GM23338 (cell line): ENCODE measurements around the gene RNF187. TPM values are rescaled to one million over a fixed set of nuclear protein-coding genes. Genes with fewer than 3 reads are reported as not detected.

Source experiments
- ATAC-seq: fragments of 200-7000 bp; cut with Tn5 transposase; 3 replicates; pipeline ENCODE4 v1.9.1; 2020
- DNase-seq: peaks from one replicate; pipeline ENCODE4 v3.0.0-alpha.2; 2015; ENCODE audit warnings: low spot score
- H2AFZ ChIP-seq: fragments of 200-600 bp; sonication (generic); 2 replicates; pipeline ENCODE4 v1.8.0; 2016; ENCODE audit warnings: antibody characterized with exemption, mild to moderate bottlenecking, moderate library complexity
- H3F3A ChIP-seq: fragments of 200-600 bp; sonication (generic); replicated peaks from 2 replicates; pipeline ENCODE4 v1.8.0; 2017; ENCODE audit warnings: antibody characterized with exemption, mixed run types, low read depth
- H3K27ac ChIP-seq: fragments of 200-600 bp; sonication (generic); 2 replicates; pipeline ENCODE4 v1.6.1; 2016; ENCODE audit warnings: low read depth
- H3K27me3 ChIP-seq: fragments of 200-600 bp; sonication (generic); 2 replicates; pipeline ENCODE4 v1.8.0; 2016; ENCODE audit warnings: mild to moderate bottlenecking, mixed run types, moderate library complexity; ENCODE audit not compliant: insufficient read depth
- H3K36me3 ChIP-seq: fragments of 200-600 bp; sonication (generic); 2 replicates; pipeline ENCODE4 v1.8.0; 2016; ENCODE audit warnings: mild to moderate bottlenecking; ENCODE audit not compliant: insufficient read depth
- H3K4me1 ChIP-seq: fragments of 200-600 bp; sonication (generic); 2 replicates; pipeline ENCODE4 v1.8.0; 2016; ENCODE audit warnings: mild to moderate bottlenecking, moderate library complexity; ENCODE audit not compliant: insufficient read depth
- H3K4me2 ChIP-seq: fragments of 200-600 bp; sonication (generic); 2 replicates; pipeline ENCODE4 v1.7.1; 2017; ENCODE audit warnings: mixed run types
- H3K4me3 ChIP-seq: fragments of 200-600 bp; sonication (generic); 2 replicates; pipeline ENCODE4 v1.6.1; 2016; ENCODE audit warnings: mixed run types
- H3K79me2 ChIP-seq: fragments of 200-600 bp; sonication (generic); replicated peaks from 2 replicates; pipeline ENCODE4 v1.8.0; 2017; ENCODE audit warnings: mild to moderate bottlenecking; ENCODE audit not compliant: insufficient read depth
- H3K9me2 ChIP-seq: fragments of 200-600 bp; sonication (generic); 2 replicates; pipeline ENCODE4 v1.8.0; 2017; ENCODE audit not compliant: insufficient read depth
- H4K20me1 ChIP-seq: fragments of 200-600 bp; sonication (generic); replicated peaks from 2 replicates; pipeline ENCODE4 v1.8.0; 2017; ENCODE audit warnings: mild to moderate bottlenecking; ENCODE audit not compliant: insufficient read depth
- H3K27ac Mint-ChIP-seq: 2 replicates; pipeline ENCODE4 v1.8.0; 2020; ENCODE audit warnings: inconsistent platforms, mild to moderate bottlenecking, moderate library complexity, mixed read lengths
- H3K27me3 Mint-ChIP-seq: 3 replicates; pipeline ENCODE4 v1.8.0; 2022; ENCODE audit warnings: low read depth, mild to moderate bottlenecking, moderate library complexity, mixed read lengths, inconsistent platforms; ENCODE audit not compliant: insufficient read depth, poor library complexity
- H3K36me3 Mint-ChIP-seq: 3 replicates; pipeline ENCODE4 v1.8.0; 2021; ENCODE audit warnings: low read depth, mild to moderate bottlenecking, inconsistent platforms, moderate library complexity, mixed read lengths
- H3K4me1 Mint-ChIP-seq: 3 replicates; pipeline ENCODE4 v1.8.0; 2020; ENCODE audit warnings: mild to moderate bottlenecking, inconsistent platforms, mixed read lengths
- H3K4me3 Mint-ChIP-seq: 3 replicates; pipeline ENCODE4 v1.8.0; 2021; ENCODE audit warnings: moderate library complexity, mild to moderate bottlenecking, inconsistent platforms, mixed read lengths
- H3K9me3 Mint-ChIP-seq: 3 replicates; pipeline ENCODE4 v1.8.0; 2020; ENCODE audit warnings: moderate library complexity, mild to moderate bottlenecking, inconsistent platforms, mixed read lengths
- CREB1 ChIP-seq: fragments of 250-450 bp; sonication (Bioruptor Pico); IDR thresholded peaks from 2 replicates; pipeline ENCODE4 v1.5.0; 2020; ENCODE audit warnings: low read depth, mild to moderate bottlenecking, moderate library complexity
- ETS1 ChIP-seq: IDR thresholded peaks from 2 replicates; pipeline ENCODE4 v1.6.1; 2016; ENCODE audit warnings: antibody characterized with exemption
- EZH2 ChIP-seq: fragments of 200-600 bp; sonication (generic); IDR thresholded peaks from one replicate; pipeline ENCODE4 v1.8.0; 2017; ENCODE audit warnings: antibody characterized with exemption, mild to moderate bottlenecking, low read depth; ENCODE audit not compliant: unreplicated experiment
- EZH2phosphoT487 ChIP-seq: fragments of 200-600 bp; sonication (generic); IDR thresholded peaks from one replicate; pipeline ENCODE4 v1.8.1; 2018; ENCODE audit warnings: antibody characterized with exemption; ENCODE audit not compliant: unreplicated experiment
- JUNB ChIP-seq: IDR thresholded peaks from one replicate; pipeline ENCODE4 v1.6.1; 2016; ENCODE audit warnings: antibody characterized with exemption; ENCODE audit not compliant: unreplicated experiment
- NANOG ChIP-seq: IDR thresholded peaks from 2 replicates; pipeline ENCODE4 v1.6.1; 2016; ENCODE audit warnings: antibody characterized with exemption, borderline replicate concordance
- POLR2AphosphoS5 ChIP-seq: IDR thresholded peaks from 2 replicates; pipeline ENCODE4 v1.6.1; 2016; ENCODE audit warnings: antibody characterized with exemption, low read depth
- REST ChIP-seq: IDR thresholded peaks from one replicate; pipeline ENCODE4 v1.6.1; 2018; ENCODE audit warnings: antibody characterized with exemption; ENCODE audit not compliant: unreplicated experiment
- STAT1 ChIP-seq: IDR thresholded peaks from one replicate; pipeline ENCODE4 v1.6.1; 2016; ENCODE audit warnings: antibody characterized with exemption; ENCODE audit not compliant: unreplicated experiment
- ZNF114 ChIP-seq: fragments of 250-450 bp; sonication (Bioruptor Pico); IDR thresholded peaks from 2 replicates; pipeline ENCODE4 v1.5.0; 2020; ENCODE audit warnings: mild to moderate bottlenecking, moderate library complexity
- ZNF331 ChIP-seq: fragments of 250-450 bp; sonication (Bioruptor Pico); IDR thresholded peaks from 2 replicates; pipeline ENCODE4 v1.5.0; 2020; ENCODE audit warnings: low read depth, mild to moderate bottlenecking, moderate library complexity
- polyA plus RNA-seq: library from polyadenylated mRNA; unstranded; fragments of >200 nt; fragmentation: Nextera tagmentation; extraction: Ambion mirVana; gene quantifications from 2 replicates; pipeline ENCODE4 v1.2.1, GENCODE V29; 2016
- total RNA-seq: library from RNA; depleted of rRNA; stranded (reverse); fragments of >200 nt; shearing (Covaris generic); gene quantifications from 2 replicates; pipeline ENCODE4 v1.2.3, GENCODE V29; 2014
- TF ChIP-seq, protein P1 (sequence below), 2 experiments: fragments of 200-600 bp in 1 of 2; sonication (generic) in 1 of 2; conservative IDR thresholded peaks; 2 replicates each; pipeline versions ENCODE4 v1.5.1 to v1.6.1; 2016 to 2017; ENCODE audit warnings: antibody characterized with exemption in 2 of 2, low read depth in 2 of 2, mild to moderate bottlenecking in 2 of 2, moderate library complexity in 1 of 2

The RNF187 gene
- total and polyA plus RNA-seq, 2 experiments from 2014 or later, result 24.8 to 55.3 TPM

- peaks cover 26% of the 10 kb centered on the region for H3K27me3 Mint-ChIP-seq
Observed at GRCh38 chr1:228497817-228498216, 10.6 kb downstream of the RNF187 start.

More at GRCh38 chr1:228497817-228498216, 10.6 kb downstream of the RNF187 start:
- peaks cover 7% of the 10 kb centered on the region; the same call in 1 of the 2 replicates for H4K20me1 ChIP-seq
- ATAC-seq, result no peak
- H3K79me2 ChIP-seq, result no peaks in the 10 kb centered on the region
- H3K36me3 ChIP-seq, result no peaks in the 10 kb centered on the region
- H3K4me3 Mint-ChIP-seq, result no peak overlapping the region
- no peak overlapping the region for H3K4me3 ChIP-seq
- H3F3A ChIP-seq, result no peaks in the 10 kb centered on the region
- H3K4me2 ChIP-seq, result no peak overlapping the region
- no peak for DNase-seq
- peaks cover 13% of the 10 kb centered on the region for H3K36me3 Mint-ChIP-seq
- H3K9me3 Mint-ChIP-seq, result no peaks in the 10 kb centered on the region
- peaks cover 19% of the 10 kb centered on the region for H3K4me1 Mint-ChIP-seq
- H2AFZ ChIP-seq, result no peak overlapping the region
- peaks cover 37% of the 10 kb centered on the region for H3K27me3 ChIP-seq
- no peaks in the 10 kb centered on the region for H3K9me2 ChIP-seq
- no peak overlapping the region for H3K27ac Mint-ChIP-seq
- peaks cover 14% of the 10 kb centered on the region for H3K4me1 ChIP-seq
- TF ChIP-seq NANOG (no peak), JUNB (no peak), EZH2 (no peak), ZNF331 (CRISPR knock-in tag) (no peak), POLR2AphosphoS5 (no peak), EZH2phosphoT487 (no peak), ETS1 (no peak), STAT1 (no peak), CREB1 (CRISPR knock-in tag) (no peak), ZNF114 (no peak), REST (no peak)
- TF ChIP-seq, protein P1, sequence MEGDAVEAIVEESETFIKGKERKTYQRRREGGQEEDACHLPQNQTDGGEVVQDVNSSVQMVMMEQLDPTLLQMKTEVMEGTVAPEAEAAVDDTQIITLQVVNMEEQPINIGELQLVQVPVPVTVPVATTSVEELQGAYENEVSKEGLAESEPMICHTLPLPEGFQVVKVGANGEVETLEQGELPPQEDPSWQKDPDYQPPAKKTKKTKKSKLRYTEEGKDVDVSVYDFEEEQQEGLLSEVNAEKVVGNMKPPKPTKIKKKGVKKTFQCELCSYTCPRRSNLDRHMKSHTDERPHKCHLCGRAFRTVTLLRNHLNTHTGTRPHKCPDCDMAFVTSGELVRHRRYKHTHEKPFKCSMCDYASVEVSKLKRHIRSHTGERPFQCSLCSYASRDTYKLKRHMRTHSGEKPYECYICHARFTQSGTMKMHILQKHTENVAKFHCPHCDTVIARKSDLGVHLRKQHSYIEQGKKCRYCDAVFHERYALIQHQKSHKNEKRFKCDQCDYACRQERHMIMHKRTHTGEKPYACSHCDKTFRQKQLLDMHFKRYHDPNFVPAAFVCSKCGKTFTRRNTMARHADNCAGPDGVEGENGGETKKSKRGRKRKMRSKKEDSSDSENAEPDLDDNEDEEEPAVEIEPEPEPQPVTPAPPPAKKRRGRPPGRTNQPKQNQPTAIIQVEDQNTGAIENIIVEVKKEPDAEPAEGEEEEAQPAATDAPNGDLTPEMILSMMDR (conservative IDR thresholded peaks at IDR 0.05; ENCODE audit: low read depth in 2 of 2), result no peak
- no peak overlapping the region for H3K27ac ChIP-seq
